Measurements from ENCODE around the gene AK8. TPM values are rescaled to one million over a fixed set of nuclear protein-coding genes. Genes with fewer than 3 reads are reported as not detected.

Gene AK8
- total RNA-seq, 1 experiment from 2014 or later = 0.88 TPM

DNA sequence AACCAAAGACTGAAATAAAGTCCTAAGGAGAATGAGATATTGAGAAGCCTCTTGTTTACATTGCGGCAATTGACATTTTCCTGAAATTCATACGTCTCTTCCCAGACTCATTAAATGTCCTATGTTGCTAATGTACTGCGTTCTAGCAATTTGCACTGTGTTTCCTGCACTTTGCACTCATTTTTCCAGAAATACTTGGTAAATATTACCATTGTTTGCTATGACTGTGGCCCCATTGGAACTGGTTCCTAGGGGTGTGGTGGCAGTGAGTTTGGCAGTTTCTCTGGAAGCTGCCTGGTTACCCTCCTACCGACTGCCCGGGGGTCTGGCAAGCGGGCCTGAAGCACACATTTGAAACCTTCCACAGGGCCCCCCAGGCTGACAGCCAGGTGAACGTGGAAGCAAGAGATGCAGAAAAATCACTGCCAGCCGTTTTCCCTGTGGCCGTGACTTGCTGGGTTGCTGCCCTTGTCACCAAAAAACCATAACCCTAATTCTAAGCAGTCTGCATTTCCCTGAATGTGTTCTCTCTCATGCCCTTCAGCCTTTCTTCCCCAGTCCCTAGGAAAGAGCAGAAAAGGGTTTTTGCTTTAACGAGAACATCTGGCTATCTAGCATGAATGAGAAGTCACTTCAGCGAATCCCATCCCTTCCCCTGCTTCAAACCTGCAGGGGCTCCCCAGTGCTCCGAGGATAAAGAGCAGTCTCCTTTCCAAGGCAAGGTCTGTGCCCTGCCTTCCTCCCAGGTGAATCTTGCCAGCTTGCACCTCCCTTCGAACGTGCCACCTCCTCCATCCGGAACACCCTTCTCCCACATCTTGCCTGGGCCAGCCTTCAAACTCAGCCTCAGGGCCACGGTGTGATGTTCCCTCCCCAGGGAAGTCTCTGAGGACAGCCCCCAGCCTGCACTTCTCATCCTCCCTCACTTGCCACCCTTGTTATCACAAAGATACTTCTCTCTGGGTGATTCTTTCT, 84.2 kb downstream of the AK8 start:
- H3K4me1 ChIP-seq = peaks cover 9% of the 10 kb centered on the region; the same call in 1 of the 2 replicates
- TF ChIP-seq, protein P1, sequence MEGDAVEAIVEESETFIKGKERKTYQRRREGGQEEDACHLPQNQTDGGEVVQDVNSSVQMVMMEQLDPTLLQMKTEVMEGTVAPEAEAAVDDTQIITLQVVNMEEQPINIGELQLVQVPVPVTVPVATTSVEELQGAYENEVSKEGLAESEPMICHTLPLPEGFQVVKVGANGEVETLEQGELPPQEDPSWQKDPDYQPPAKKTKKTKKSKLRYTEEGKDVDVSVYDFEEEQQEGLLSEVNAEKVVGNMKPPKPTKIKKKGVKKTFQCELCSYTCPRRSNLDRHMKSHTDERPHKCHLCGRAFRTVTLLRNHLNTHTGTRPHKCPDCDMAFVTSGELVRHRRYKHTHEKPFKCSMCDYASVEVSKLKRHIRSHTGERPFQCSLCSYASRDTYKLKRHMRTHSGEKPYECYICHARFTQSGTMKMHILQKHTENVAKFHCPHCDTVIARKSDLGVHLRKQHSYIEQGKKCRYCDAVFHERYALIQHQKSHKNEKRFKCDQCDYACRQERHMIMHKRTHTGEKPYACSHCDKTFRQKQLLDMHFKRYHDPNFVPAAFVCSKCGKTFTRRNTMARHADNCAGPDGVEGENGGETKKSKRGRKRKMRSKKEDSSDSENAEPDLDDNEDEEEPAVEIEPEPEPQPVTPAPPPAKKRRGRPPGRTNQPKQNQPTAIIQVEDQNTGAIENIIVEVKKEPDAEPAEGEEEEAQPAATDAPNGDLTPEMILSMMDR (IDR thresholded peaks at IDR 0.05; ENCODE audit: insufficient read depth in 1 of 2, low read depth in 1 of 2, low read length in 1 of 2, severe bottlenecking in 1 of 2, unreplicated experiment in 1 of 2) = no peak
- H3K36me3 ChIP-seq (ENCODE audit: control insufficient read depth, insufficient read depth, low read length) = no peaks in the 10 kb centered on the region
- CTCF ChIA-PET = no interaction called here
- BruUV-seq (replicated peaks) = no TSS peak
- no peaks in the 10 kb centered on the region; the same call in 1 of the 2 replicates for H3K9me3 ChIP-seq
- DNase-seq = no peak
- H3K9me3 Mint-ChIP-seq (ENCODE audit: unreplicated experiment) = no peaks in the 10 kb centered on the region
- no peaks in the 10 kb centered on the region for H3K27me3 ChIP-seq (replicated peaks; ENCODE audit: control insufficient read depth, insufficient read depth, low read length)
- peaks cover 13% of the 10 kb centered on the region for H3K4me1 Mint-ChIP-seq (ENCODE audit: low read depth, unreplicated experiment)
- no peaks in the 10 kb centered on the region for H3K27me3 Mint-ChIP-seq (ENCODE audit: insufficient read depth, unreplicated experiment)
- H3K4me3 ChIP-seq (ENCODE audit: low read depth, low read length) = no peak overlapping the region
- POLR2A ChIA-PET = no interaction called here
- H3K27ac Mint-ChIP-seq (ENCODE audit: unreplicated experiment) = no peak overlapping the region
- H3K36me3 Mint-ChIP-seq (ENCODE audit: insufficient read depth, unreplicated experiment) = no peaks in the 10 kb centered on the region
- no peak overlapping the region for H3K4me3 Mint-ChIP-seq (ENCODE audit: unreplicated experiment)
- intact Hi-C loops (cut with micrococcal nuclease; ENCODE audit: unreplicated experiment) = no loop called here

DNA sequence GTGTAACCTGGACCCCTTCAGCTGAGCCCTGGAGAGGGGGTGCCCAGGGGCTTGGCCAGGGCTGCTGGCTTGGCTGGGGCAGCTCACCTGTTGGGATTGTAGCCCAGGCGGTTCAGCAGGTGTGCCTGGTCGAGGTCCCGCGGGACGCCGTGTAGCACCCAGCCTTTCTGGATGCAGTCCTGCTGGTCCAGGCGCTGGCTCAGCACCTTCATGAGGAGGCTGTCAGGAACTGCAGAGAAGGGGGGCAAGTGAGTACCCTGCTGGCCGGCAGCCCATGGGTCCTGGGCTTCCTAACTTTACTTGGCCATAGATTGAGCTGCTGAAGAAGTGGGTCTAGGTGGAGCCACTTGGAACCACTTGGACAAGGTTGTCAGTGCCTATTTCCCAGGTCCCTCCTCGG, 85.5 kb downstream of the AK8 start:
- H3K9me3 Mint-ChIP-seq (ENCODE audit: unreplicated experiment) = peaks cover 8% of the 10 kb centered on the region
- DNase-seq = no peak
- CTCF ChIA-PET = no interaction called here
- H3K27me3 Mint-ChIP-seq (ENCODE audit: insufficient read depth, unreplicated experiment) = no peaks in the 10 kb centered on the region
- POLR2A ChIA-PET = no interaction called here
- no TSS peak for BruUV-seq (replicated peaks)
- intact Hi-C loops (cut with micrococcal nuclease; ENCODE audit: unreplicated experiment) = no loop called here
- no peaks in the 10 kb centered on the region for H3K36me3 Mint-ChIP-seq (ENCODE audit: insufficient read depth, unreplicated experiment)
- H3K27ac Mint-ChIP-seq (ENCODE audit: unreplicated experiment) = no peak overlapping the region
- no peak overlapping the region for H3K4me3 Mint-ChIP-seq (ENCODE audit: unreplicated experiment)
- Histone ChIP-seq H3K4me1 (peaks cover 9% of the 10 kb centered on the region; the same call in 1 of the 2 replicates), H3K36me3 (ENCODE audit: control insufficient read depth, insufficient read depth, low read length) (no peaks in the 10 kb centered on the region), H3K4me3 (ENCODE audit: low read depth, low read length) (no peak overlapping the region), H3K27me3 (replicated peaks; ENCODE audit: control insufficient read depth, insufficient read depth, low read length) (no peaks in the 10 kb centered on the region), H3K9me3 (no peaks in the 10 kb centered on the region; the same call in 1 of the 2 replicates)
- TF ChIP-seq, protein P1 (IDR thresholded peaks at IDR 0.05; ENCODE audit: insufficient read depth in 1 of 2, low read depth in 1 of 2, low read length in 1 of 2, severe bottlenecking in 1 of 2, unreplicated experiment in 1 of 2) = no peak
- peaks cover 20% of the 10 kb centered on the region for H3K4me1 Mint-ChIP-seq (ENCODE audit: low read depth, unreplicated experiment)

DNA sequence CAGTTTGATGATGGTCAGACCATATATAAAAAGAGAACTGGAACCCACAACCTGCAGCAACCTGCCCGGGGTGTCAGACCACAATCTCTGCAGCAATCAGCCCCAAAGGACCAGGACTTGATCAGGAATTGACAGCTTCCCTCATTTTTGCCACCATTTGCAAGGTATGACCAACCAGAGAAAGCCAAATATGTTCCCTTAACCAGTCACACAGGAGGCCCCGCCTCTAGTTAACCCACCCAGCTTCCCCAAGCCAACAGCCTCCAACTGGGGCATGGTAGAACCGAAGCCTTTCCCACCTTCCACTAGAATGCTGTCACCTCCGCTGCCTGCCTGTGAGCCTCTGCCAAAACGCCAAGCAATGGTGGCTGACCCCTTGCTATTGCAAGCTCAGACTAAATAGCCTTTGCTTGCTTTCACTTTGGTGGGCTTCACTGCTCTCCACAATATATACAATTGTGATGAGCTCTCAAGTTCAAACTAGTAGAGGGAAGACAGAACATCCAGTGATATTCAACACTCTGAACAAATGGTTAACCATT, 86.3 kb downstream of the AK8 start:
- H3K9me3 ChIP-seq = no peaks in the 10 kb centered on the region; the same call in 1 of the 2 replicates
- intact Hi-C loops (cut with micrococcal nuclease; ENCODE audit: unreplicated experiment) = no loop called here
- no peak overlapping the region for H3K4me3 Mint-ChIP-seq (ENCODE audit: unreplicated experiment)
- no TSS peak for BruUV-seq (replicated peaks)
- H3K27ac Mint-ChIP-seq (ENCODE audit: unreplicated experiment) = no peak overlapping the region
- no peaks in the 10 kb centered on the region for H3K36me3 Mint-ChIP-seq (ENCODE audit: insufficient read depth, unreplicated experiment)
- no peaks in the 10 kb centered on the region for H3K36me3 ChIP-seq (ENCODE audit: control insufficient read depth, insufficient read depth, low read length)
- H3K9me3 Mint-ChIP-seq (ENCODE audit: unreplicated experiment) = peaks cover 8% of the 10 kb centered on the region
- H3K27me3 ChIP-seq (replicated peaks; ENCODE audit: control insufficient read depth, insufficient read depth, low read length) = no peaks in the 10 kb centered on the region
- CTCF ChIA-PET = interaction anchor here (0.6 kb wide), 2 partner anchors 551 to 1036 kb away, joined by 3 to 6 read pairs; no protein-coding TSS in a partner anchor
- peaks cover 25% of the 10 kb centered on the region for H3K4me1 Mint-ChIP-seq (ENCODE audit: low read depth, unreplicated experiment)
- POLR2A ChIA-PET = no interaction called here
- H3K4me1 ChIP-seq = peaks cover 9% of the 10 kb centered on the region; the same call in 1 of the 2 replicates
- H3K27me3 Mint-ChIP-seq (ENCODE audit: insufficient read depth, unreplicated experiment) = no peaks in the 10 kb centered on the region
- DNase-seq = no peak
- no peak overlapping the region for H3K4me3 ChIP-seq (ENCODE audit: low read depth, low read length)
- TF ChIP-seq, protein P1 (IDR thresholded peaks at IDR 0.05; ENCODE audit: insufficient read depth in 1 of 2, low read depth in 1 of 2, low read length in 1 of 2, severe bottlenecking in 1 of 2, unreplicated experiment in 1 of 2) = no peak

All from Caco-2 (cell line).